Lung (tissue), 12 donors: Measurements from ENCODE around the gene UBQLN4. TPM values are rescaled to one million over a fixed set of nuclear protein-coding genes. Genes with fewer than 3 reads are reported as not detected.

Source experiments
- ATAC-seq: fragments of 200-7000 bp; cut with Tn5 transposase; one replicate; pipeline ENCODE4 v1.9.1; 2020; ENCODE audit warnings: moderate number of reproducible peaks; ENCODE audit not compliant: insufficient read depth, low FRiP score
- DNase-seq, 3 donors: peaks; one replicate each; pipeline ENCODE4 v3.0.0-alpha.2; 2013 to 2017
- H3K27ac ChIP-seq, 2 donors: one replicate each; pipeline ENCODE4 v1.5.1; 2013; ENCODE audit warnings: mild to moderate bottlenecking in 2 of 2, moderate library complexity in 2 of 2, control low read depth in 1 of 2, inconsistent platforms in 1 of 2, low read depth in 1 of 2, low read length in 1 of 2
- H3K27me3 ChIP-seq, 3 donors: one replicate each; pipeline ENCODE4 v1.5.1; 2013; ENCODE audit warnings: low read length in 2 of 3; ENCODE audit not compliant: control insufficient read depth in 3 of 3, insufficient read depth in 3 of 3
- H3K36me3 ChIP-seq, 4 donors: one replicate each; pipeline ENCODE4 v1.5.1; 2013; ENCODE audit warnings: low read length in 4 of 4, mild to moderate bottlenecking in 1 of 4, moderate library complexity in 1 of 4; ENCODE audit not compliant: control insufficient read depth in 4 of 4, insufficient read depth in 4 of 4
- H3K4me1 ChIP-seq, 5 donors: one replicate each; pipeline ENCODE4 v1.5.1; 2013; ENCODE audit warnings: low read length in 5 of 5, mild to moderate bottlenecking in 2 of 5, moderate library complexity in 1 of 5; ENCODE audit not compliant: control insufficient read depth in 5 of 5, insufficient read depth in 5 of 5
- H3K4me3 ChIP-seq: one replicate; pipeline ENCODE4 v1.5.1; 2013; ENCODE audit warnings: mild to moderate bottlenecking, control low read depth, moderate library complexity
- H3K9ac ChIP-seq, 2 donors: one replicate each; pipeline ENCODE4 v1.5.1; 2013; ENCODE audit warnings: low read length in 2 of 2, control low read depth in 1 of 2; ENCODE audit not compliant: insufficient read depth in 1 of 2
- H3K9me3 ChIP-seq, 4 donors: one replicate each; pipeline ENCODE4 v1.5.1; 2013; ENCODE audit warnings: low read length in 3 of 4, mild to moderate bottlenecking in 1 of 4, moderate library complexity in 1 of 4; ENCODE audit not compliant: control insufficient read depth in 4 of 4, insufficient read depth in 3 of 4
- WGBS, 2 donors: extraction: QIAGEN DNeasy Blood & Tissue Kit; methylation state at CpG; one replicate each; pipeline ENCODE4 v1.1.7; 2013; 5-methylcytosine and 5-hydroxymethylcytosine counted together
- polyA plus RNA-seq, 2 donors: library from polyadenylated mRNA; stranded (reverse); fragments of 200-250 nt; gene quantifications; one replicate each; pipeline ENCODE4 v1.2.1, GENCODE V29; 2013
- total RNA-seq, 2 donors: library from RNA; depleted of rRNA in 1 of 2; stranded (reverse); fragments of >200 nt in 1 of 2; gene quantifications; one replicate each; pipeline ENCODE4 v1.2.1, GENCODE V29; 2014 to 2021
- TF ChIP-seq, protein P1 (sequence below): IDR thresholded peaks from 2 replicates; pipeline ENCODE4 v1.5.1; 2012; ENCODE audit warnings: mild to moderate bottlenecking; ENCODE audit errors: control extremely low read depth, extremely low read depth
- donor health status: control.
- donor health status: control.
- donor health status: Bipolar disorder and iron deficiency.
- donor health status: healthy.
- donor health status: DM: yes; HTN: yes; CAD: no.

UBQLN4 gene
- total and polyA plus RNA-seq, 4 donors: 16.2 to 27.2 (median 22.9) TPM

DNA sequence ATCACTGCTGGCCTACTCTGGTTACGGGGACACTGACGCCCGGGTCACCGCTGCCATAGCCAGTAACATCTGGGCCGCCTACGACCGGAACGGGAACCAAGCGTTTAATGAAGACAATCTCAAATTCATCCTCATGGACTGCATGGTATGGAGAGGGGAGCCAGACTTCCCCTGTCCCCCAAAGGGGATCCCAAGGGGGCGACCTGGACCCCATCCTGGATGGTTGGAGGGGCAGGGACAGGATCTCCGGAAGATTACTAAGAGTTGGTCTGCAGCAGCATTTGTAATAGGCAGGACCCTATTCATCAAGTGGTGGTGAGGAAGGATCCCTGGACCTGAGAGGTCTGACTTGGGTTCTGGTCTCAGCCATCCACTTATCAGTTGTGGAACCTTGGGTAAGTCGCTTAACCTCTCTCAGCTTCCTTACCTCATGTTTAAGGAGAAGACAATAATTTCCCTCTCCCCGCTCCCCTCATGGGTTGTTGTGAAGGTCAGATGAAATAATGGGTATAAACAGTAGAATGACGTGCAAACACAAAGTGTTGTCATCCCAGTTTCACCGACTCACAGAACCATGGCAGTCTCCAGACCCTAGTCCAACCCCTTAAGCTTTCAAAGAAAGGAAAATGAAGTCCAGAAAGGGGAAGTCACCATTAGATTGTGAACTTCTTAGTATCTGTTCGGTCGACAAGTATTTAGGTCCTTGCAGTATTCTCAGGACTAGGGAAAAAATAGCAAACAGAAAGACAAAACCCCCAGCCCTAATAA lies 1.9 kb upstream of the UBQLN4 start:
- 13 to 18% methylated on average over 17 of the region's 17 CpGs for WGBS, 2 donors

DNA sequence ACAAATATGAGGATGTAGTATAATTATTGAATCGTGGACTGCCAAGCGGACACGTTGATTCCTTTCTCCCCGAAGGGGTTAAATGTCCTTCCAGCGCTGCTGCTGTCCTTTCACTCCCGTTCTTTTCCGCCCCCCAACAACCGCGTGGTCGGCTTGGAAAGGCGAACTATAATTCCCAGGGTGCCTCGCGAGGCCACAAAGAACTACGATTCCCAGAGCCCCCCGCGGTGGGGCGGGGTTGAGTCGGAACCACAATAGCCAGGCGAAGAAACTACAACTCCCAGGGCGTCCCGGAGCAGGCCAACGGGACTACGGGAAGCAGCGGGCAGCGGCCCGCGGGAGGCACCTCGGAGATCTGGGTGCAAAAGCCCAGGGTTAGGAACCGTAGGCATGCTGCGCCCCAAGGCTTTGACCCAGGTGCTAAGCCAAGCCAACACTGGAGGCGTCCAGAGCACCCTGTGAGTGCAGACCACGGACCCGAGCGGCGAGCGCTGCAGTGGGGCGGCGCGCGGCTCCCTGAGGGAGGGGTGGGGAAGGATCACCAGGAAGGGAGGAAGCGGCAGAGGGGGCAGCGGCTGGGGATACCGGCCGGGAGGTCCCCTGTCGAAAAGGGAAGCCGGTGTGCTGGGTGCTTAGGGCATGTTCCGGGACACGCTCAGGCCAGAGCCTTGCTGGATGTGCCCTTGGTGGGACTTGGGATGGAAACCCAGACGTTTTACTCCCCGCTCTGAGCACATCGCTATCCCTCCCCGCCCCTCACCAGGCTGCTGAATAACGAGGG lies 1.1 kb upstream of the UBQLN4 start, which contains the start of gene LAMTOR2:
TSS of gene LAMTOR2 (plus strand) at position 283 of the 781 bp plus-strand sequence. CDS start at position 391, 108 bp downstream.
- peak within 1 kb of the TSS; percentile 85 to 89 for H3K27ac ChIP-seq
- 0% methylated on average over 53 of the region's 53 CpGs for WGBS, 2 donors
- peak within 1 kb of the TSS; percentile 76 to 84 for H3K9ac ChIP-seq
- peak; percentile 93 for ATAC-seq
- peaks cover 0 to 10% (median 2%) of the 10 kb centered on the region in 4 donors for H3K36me3 ChIP-seq
- DNase-seq: peak; percentile 99 to 100 (median 99)
- H3K4me1 ChIP-seq: peaks cover 4 to 8% (median 5%) of the 10 kb centered on the region in 5 donors
- peak within 1 kb of the TSS; percentile 80 for H3K4me3 ChIP-seq
- TF ChIP-seq, protein P1, sequence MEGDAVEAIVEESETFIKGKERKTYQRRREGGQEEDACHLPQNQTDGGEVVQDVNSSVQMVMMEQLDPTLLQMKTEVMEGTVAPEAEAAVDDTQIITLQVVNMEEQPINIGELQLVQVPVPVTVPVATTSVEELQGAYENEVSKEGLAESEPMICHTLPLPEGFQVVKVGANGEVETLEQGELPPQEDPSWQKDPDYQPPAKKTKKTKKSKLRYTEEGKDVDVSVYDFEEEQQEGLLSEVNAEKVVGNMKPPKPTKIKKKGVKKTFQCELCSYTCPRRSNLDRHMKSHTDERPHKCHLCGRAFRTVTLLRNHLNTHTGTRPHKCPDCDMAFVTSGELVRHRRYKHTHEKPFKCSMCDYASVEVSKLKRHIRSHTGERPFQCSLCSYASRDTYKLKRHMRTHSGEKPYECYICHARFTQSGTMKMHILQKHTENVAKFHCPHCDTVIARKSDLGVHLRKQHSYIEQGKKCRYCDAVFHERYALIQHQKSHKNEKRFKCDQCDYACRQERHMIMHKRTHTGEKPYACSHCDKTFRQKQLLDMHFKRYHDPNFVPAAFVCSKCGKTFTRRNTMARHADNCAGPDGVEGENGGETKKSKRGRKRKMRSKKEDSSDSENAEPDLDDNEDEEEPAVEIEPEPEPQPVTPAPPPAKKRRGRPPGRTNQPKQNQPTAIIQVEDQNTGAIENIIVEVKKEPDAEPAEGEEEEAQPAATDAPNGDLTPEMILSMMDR: no peak
- H3K27me3 ChIP-seq: no peaks in the 10 kb centered on the region
- H3K9me3 ChIP-seq: no peaks in the 10 kb centered on the region

More for the DNA sequence above, 1.9 kb upstream of the UBQLN4 start:
- H3K4me1 ChIP-seq: peaks cover 2 to 8% (median 5%) of the 10 kb centered on the region in 5 donors
- H3K27me3 ChIP-seq: no peaks in the 10 kb centered on the region
- TF ChIP-seq, protein P1: no peak
- peak overlapping the region; percentile 80 for H3K4me3 ChIP-seq
- H3K9ac ChIP-seq: peak overlapping the region; percentile 44 to 63
- no peak for ATAC-seq
- no peak for DNase-seq
- no peaks in the 10 kb centered on the region for H3K9me3 ChIP-seq
- H3K27ac ChIP-seq: peak overlapping the region; percentile 85 to 89
- peaks cover 0 to 5% (median 2%) of the 10 kb centered on the region in 4 donors for H3K36me3 ChIP-seq

DNA sequence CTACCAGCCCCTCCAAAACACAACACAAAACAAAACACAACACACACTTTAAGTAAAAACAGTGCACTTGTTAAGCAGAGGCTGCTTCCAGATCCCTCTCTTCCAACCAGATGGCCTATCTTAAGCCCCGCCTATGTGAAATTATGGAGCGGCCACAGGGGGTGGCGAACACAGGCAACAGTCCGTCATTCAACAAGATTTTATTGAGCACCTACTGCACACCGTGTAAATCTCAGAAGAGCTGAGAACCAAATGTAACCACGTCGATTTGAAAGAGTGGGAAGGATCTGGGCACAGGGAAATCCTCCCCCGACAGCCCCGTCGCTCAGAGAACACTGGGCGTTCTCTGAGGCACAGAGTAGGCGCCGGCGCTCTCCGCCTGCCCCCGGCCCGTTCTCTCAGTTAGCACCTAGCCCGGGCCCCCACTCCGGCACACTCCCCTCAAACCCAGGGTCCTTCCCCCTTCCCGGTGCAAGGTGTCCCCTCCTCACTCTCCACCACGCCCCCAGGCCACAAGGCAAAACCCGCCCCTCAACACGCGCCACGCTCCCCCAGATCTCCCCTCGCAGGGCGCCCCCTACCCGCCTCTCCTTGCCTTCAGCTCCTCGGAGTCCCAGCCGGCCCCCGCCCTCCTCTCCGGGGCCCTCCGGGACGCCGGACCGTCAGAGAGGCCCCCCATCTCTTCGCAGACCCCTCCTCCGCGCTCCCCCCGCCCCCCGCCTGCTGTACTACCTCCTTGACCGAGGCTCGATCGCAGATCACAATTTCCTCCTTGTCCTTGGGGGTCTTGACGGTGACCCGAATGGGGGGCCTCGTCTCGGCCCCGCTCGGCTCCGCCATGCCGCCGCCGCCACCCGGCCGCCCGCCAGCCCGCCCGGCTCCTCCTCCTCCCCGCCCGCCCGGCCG lies 483 bp downstream of the UBQLN4 start:
- no peak for ATAC-seq
- H3K9me3 ChIP-seq: no peaks in the 10 kb centered on the region
- peak; percentile 74 to 82 (median 77) for DNase-seq

More for the DNA sequence above, 483 bp downstream of the UBQLN4 start:
- Histone ChIP-seq H3K27ac (peak overlapping the region; percentile 62 to 64), H3K36me3 (peaks cover 3 to 16% (median 7%) of the 10 kb centered on the region in 4 donors), H3K9ac (peak overlapping the region in 1 of 2 donors; percentile 71), H3K4me1 (peaks cover 4 to 8% (median 7%) of the 10 kb centered on the region in 5 donors), H3K4me3 (peak overlapping the region; percentile 86), H3K27me3 (no peaks in the 10 kb centered on the region)
- WGBS, 2 donors: 1% methylated on average over 40 to 59 of the region's 63 CpGs
- TF ChIP-seq, protein P1: no peak
